Measurements from ENCODE around the gene HDAC11. TPM values are rescaled to one million over a fixed set of nuclear protein-coding genes. Genes with fewer than 3 reads are reported as not detected.
A peak's percentile ranks its signal among the peaks of the same experiment; 100 is the strongest.

Gene HDAC11
- total RNA-seq, 4 donors from 2014 or later, result 15.8 to 41.0 (median 32.2) TPM

DNA sequence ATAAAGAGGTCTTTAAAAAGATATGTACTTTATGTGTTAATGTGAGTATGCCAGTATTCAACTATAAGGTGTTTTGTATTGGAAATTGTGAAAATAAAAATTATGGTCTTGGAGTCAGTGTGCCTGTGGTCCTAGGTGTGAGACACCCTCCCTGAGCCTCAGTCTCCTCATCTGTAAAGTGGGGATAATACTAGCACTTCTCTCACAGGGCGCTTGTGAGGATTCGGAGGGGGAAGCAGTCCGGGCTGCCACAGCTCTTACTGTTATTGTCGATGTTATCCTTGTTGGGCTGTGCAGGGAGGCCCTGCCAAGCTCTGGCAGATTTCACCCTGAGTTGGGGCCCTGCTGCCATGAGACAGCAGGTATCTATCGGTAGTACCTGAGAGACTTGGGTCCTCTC, 42.1 kb downstream of the HDAC11 start:
- no peaks in the 10 kb centered on the region for H3K36me3 ChIP-seq
- peaks cover 31 to 37% (median 33%) of the 10 kb centered on the region in 4 donors for H3K4me1 ChIP-seq
- 88% methylated on average over 5 of the region's 5 CpGs for WGBS
- peaks cover 0 to 9% (median 0%) of the 10 kb centered on the region in 4 donors for H3K27me3 ChIP-seq
- H3K9me3 ChIP-seq, result no peaks in the 10 kb centered on the region
- TF ChIP-seq POLR2AphosphoS5 (IDR thresholded peaks at IDR 0.05) (no peak), POLR2A (IDR thresholded peaks at IDR 0.05; ENCODE audit: low read depth) (no peak), EP300 (IDR thresholded peaks at IDR 0.05) (no peak)
- TF ChIP-seq, protein P1, sequence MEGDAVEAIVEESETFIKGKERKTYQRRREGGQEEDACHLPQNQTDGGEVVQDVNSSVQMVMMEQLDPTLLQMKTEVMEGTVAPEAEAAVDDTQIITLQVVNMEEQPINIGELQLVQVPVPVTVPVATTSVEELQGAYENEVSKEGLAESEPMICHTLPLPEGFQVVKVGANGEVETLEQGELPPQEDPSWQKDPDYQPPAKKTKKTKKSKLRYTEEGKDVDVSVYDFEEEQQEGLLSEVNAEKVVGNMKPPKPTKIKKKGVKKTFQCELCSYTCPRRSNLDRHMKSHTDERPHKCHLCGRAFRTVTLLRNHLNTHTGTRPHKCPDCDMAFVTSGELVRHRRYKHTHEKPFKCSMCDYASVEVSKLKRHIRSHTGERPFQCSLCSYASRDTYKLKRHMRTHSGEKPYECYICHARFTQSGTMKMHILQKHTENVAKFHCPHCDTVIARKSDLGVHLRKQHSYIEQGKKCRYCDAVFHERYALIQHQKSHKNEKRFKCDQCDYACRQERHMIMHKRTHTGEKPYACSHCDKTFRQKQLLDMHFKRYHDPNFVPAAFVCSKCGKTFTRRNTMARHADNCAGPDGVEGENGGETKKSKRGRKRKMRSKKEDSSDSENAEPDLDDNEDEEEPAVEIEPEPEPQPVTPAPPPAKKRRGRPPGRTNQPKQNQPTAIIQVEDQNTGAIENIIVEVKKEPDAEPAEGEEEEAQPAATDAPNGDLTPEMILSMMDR (IDR thresholded peaks at IDR 0.05), result no peak
- intact Hi-C loops (cut with DNase I), result no loop called here
- no peak overlapping the region for H3K27ac ChIP-seq (replicated peaks in 1 of 4)
- DNase-seq (ENCODE audit: extremely low spot score), result no peak
- no peak overlapping the region for H3K4me3 ChIP-seq

DNA sequence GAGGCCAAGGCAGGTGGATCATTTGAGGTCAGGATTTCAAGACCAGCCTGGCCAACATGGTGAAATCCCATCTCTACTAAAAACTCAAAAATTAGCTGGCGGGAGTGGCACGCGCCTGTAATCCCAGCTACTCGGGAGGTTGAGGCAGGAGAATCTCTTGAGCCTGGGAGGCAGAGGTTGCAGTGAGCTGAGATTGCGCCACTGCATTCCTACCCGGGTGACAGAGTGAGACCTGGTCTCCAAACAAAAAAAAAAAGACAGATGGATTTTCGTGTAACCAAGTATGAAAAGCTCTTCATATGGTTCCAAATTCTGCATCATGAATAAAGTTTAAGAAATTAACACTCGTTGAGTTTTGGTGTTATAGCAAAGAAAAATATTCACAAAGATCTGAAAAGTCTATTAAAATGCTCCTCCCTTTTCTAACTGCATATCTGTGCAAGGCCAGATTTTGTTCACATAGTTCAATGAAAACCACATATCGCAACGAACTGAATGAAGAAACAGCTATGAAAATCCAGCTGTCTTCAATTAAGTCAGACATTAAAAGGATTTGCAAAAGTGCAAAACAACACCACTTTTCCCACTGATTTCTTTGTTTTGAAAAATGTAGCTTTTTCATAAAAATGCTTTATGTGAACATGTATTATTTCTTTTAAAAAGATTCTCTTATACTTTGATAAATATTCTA, 45.0 kb downstream of the HDAC11 start:
- H3K27ac ChIP-seq (replicated peaks in 1 of 4), result peak overlapping the region; percentile 28 to 63 (median 38)
- no peak overlapping the region for H3K4me3 ChIP-seq
- peaks cover 11 to 31% (median 23%) of the 10 kb centered on the region in 4 donors for H3K4me1 ChIP-seq
- WGBS, result 83% methylated on average over 10 of the region's 10 CpGs
- H3K36me3 ChIP-seq, result no peaks in the 10 kb centered on the region
- no peak for TF ChIP-seq POLR2AphosphoS5 (IDR thresholded peaks at IDR 0.05)
- TF ChIP-seq EP300 (IDR thresholded peaks at IDR 0.05), result no peak
- TF ChIP-seq, protein P1 (IDR thresholded peaks at IDR 0.05), result no peak
- no peak for TF ChIP-seq POLR2A (IDR thresholded peaks at IDR 0.05; ENCODE audit: low read depth)
- H3K27me3 ChIP-seq, result peaks cover 0 to 9% (median 0%) of the 10 kb centered on the region in 4 donors
- H3K9me3 ChIP-seq, result no peaks in the 10 kb centered on the region
- DNase-seq (ENCODE audit: extremely low spot score), result no peak
- intact Hi-C loops (cut with DNase I), result no loop called here

- intact Hi-C loops (cut with DNase I), result no loop called here
- no peaks in the 10 kb centered on the region for H3K36me3 ChIP-seq
- 70% methylated on average over 14 of the region's 20 CpGs for WGBS
- peak overlapping the region; percentile 47 to 66 (median 56) for H3K27ac ChIP-seq (replicated peaks in 1 of 4)
- H3K4me3 ChIP-seq, result no peak overlapping the region
- H3K27me3 ChIP-seq, result peaks cover 0 to 17% (median 0%) of the 10 kb centered on the region in 4 donors
- TF ChIP-seq POLR2AphosphoS5 (IDR thresholded peaks at IDR 0.05) (no peak), EP300 (IDR thresholded peaks at IDR 0.05) (no peak), POLR2A (IDR thresholded peaks at IDR 0.05; ENCODE audit: low read depth) (no peak)
- TF ChIP-seq, protein P1 (IDR thresholded peaks at IDR 0.05), result no peak
- H3K4me1 ChIP-seq, result peaks cover 11 to 34% (median 25%) of the 10 kb centered on the region in 4 donors
- no peaks in the 10 kb centered on the region for H3K9me3 ChIP-seq
- no peak for DNase-seq (ENCODE audit: extremely low spot score)
Measured at GRCh38 chr3:13525827-13526625, 45.9 kb downstream of the HDAC11 start.

DNA sequence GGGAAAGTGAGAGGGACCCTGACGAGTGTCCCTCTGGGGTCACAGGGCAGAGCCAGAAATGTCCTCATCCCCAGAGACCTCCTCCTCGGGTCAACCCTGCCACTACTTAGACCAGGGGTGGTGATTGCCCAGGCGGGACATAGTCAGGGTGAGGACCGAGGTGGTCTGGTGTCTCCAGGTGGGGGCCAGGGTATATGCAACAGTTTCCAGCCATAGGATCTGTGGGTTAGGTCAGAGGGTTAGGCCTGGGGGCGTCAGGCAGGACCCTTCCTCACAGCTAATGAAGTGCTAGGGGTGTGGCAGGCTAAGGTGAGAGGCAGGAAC, 46.5 kb downstream of the HDAC11 start:
- Histone ChIP-seq H3K4me1 (peaks cover 11 to 40% (median 28%) of the 10 kb centered on the region in 4 donors), H3K9me3 (no peaks in the 10 kb centered on the region), H3K4me3 (no peak overlapping the region), H3K36me3 (no peaks in the 10 kb centered on the region), H3K27ac (replicated peaks in 1 of 4) (peak overlapping the region; percentile 47 to 66 (median 56)), H3K27me3 (peaks cover 0 to 17% (median 0%) of the 10 kb centered on the region in 4 donors)
- WGBS, result 81% methylated on average over 4 of the region's 5 CpGs
- no peak for DNase-seq (ENCODE audit: extremely low spot score)
- intact Hi-C loops (cut with DNase I), result no loop called here
- TF ChIP-seq EP300 (IDR thresholded peaks at IDR 0.05) (no peak), POLR2A (IDR thresholded peaks at IDR 0.05; ENCODE audit: low read depth) (no peak), POLR2AphosphoS5 (IDR thresholded peaks at IDR 0.05) (no peak)
- TF ChIP-seq, protein P1 (IDR thresholded peaks at IDR 0.05), result no peak
